ENCODE results near the gene PLS1. TPM values are rescaled to one million over a fixed set of nuclear protein-coding genes. Genes with fewer than 3 reads are reported as not detected.
"Not testable (repeated sequence)": the region's sequence is repeated elsewhere in the genome, so short reads cannot be mapped to it uniquely, and the experiment has no call there.

Gene PLS1
- total RNA-seq, 1 experiment from 2014 or later, result 3.4 TPM

GRCh38 chr3:142569422-142569821 lies 26.8 kb upstream of the PLS1 start:
- not testable (repeated sequence) for H3K27me3 ChIP-seq (ENCODE audit: low read length); H4K20me1 ChIP-seq (ENCODE audit: insufficient read depth, low read depth, low read length); H3K9me3 ChIP-seq (ENCODE audit: low read length); H3K27ac ChIP-seq (ENCODE audit: low read length); H2AFZ ChIP-seq (ENCODE audit: low read length); H3K4me3 ChIP-seq (ENCODE audit: low read length); DNase-seq; H3K4me2 ChIP-seq (ENCODE audit: low read depth, low read length, poor library complexity, severe bottlenecking); H3K9me2 ChIP-seq (replicated peaks; ENCODE audit: insufficient read depth, low read length); H3K9ac ChIP-seq (ENCODE audit: low read length)
- peaks cover 32% of the 10 kb centered on the region for H3K36me3 ChIP-seq (ENCODE audit: insufficient read depth, low read length)
- peaks cover 93% of the 10 kb centered on the region for H3K79me2 ChIP-seq (ENCODE audit: low read length)
- H3K4me1 ChIP-seq (ENCODE audit: low read length), result peaks cover 14% of the 10 kb centered on the region

GRCh38 chr3:142574223-142574622 lies 22.0 kb upstream of the PLS1 start:
- H3K9me3 ChIP-seq (ENCODE audit: low read length); H3K4me2 ChIP-seq (ENCODE audit: low read depth, low read length, poor library complexity, severe bottlenecking); H3K4me3 ChIP-seq (ENCODE audit: low read length); H3K9ac ChIP-seq (ENCODE audit: low read length); H4K20me1 ChIP-seq (ENCODE audit: insufficient read depth, low read depth, low read length); DNase-seq; H2AFZ ChIP-seq (ENCODE audit: low read length); H3K27me3 ChIP-seq (ENCODE audit: low read length); H3K27ac ChIP-seq (ENCODE audit: low read length); H3K9me2 ChIP-seq (replicated peaks; ENCODE audit: insufficient read depth, low read length): not testable (repeated sequence)
- Histone ChIP-seq H3K36me3 (ENCODE audit: insufficient read depth, low read length) (peaks cover 21% of the 10 kb centered on the region), H3K4me1 (ENCODE audit: low read length) (peaks cover 47% of the 10 kb centered on the region), H3K79me2 (ENCODE audit: low read length) (peaks cover 92% of the 10 kb centered on the region)

- Histone ChIP-seq H3K4me1 (ENCODE audit: low read length) (peaks cover 51% of the 10 kb centered on the region), H3K27ac (ENCODE audit: low read length) (no peak overlapping the region), H3K9me2 (replicated peaks; ENCODE audit: insufficient read depth, low read length) (no peaks in the 10 kb centered on the region), H4K20me1 (ENCODE audit: insufficient read depth, low read depth, low read length) (no peaks in the 10 kb centered on the region; the same call in 1 of the 2 replicates), H3K27me3 (ENCODE audit: low read length) (no peaks in the 10 kb centered on the region), H3K36me3 (ENCODE audit: insufficient read depth, low read length) (peaks cover 21% of the 10 kb centered on the region), H3K4me3 (ENCODE audit: low read length) (no peak overlapping the region), H2AFZ (ENCODE audit: low read length) (no peak overlapping the region), H3K9ac (ENCODE audit: low read length) (no peak overlapping the region), H3K9me3 (ENCODE audit: low read length) (no peaks in the 10 kb centered on the region), H3K79me2 (ENCODE audit: low read length) (peaks cover 90% of the 10 kb centered on the region), H3K4me2 (ENCODE audit: low read depth, low read length, poor library complexity, severe bottlenecking) (peak overlapping the region; percentile 78)
- DNase-seq, result no peak
These were observed 21.5 kb upstream of the PLS1 start for GRCh38 chr3:142574665-142575064.

- peaks cover 69% of the 10 kb centered on the region for H3K79me2 ChIP-seq (ENCODE audit: low read length)
- peak overlapping the region; percentile 78 for H3K4me2 ChIP-seq (ENCODE audit: low read depth, low read length, poor library complexity, severe bottlenecking)
- H3K36me3 ChIP-seq (ENCODE audit: insufficient read depth, low read length), result peaks cover 21% of the 10 kb centered on the region
- H3K27ac ChIP-seq (ENCODE audit: low read length), result no peak overlapping the region
- no peaks in the 10 kb centered on the region for H3K27me3 ChIP-seq (ENCODE audit: low read length)
- H3K9me3 ChIP-seq (ENCODE audit: low read length), result no peaks in the 10 kb centered on the region
- H3K4me1 ChIP-seq (ENCODE audit: low read length), result peaks cover 42% of the 10 kb centered on the region
- H2AFZ ChIP-seq (ENCODE audit: low read length), result no peak overlapping the region
- H4K20me1 ChIP-seq (ENCODE audit: insufficient read depth, low read depth, low read length), result no peaks in the 10 kb centered on the region; the same call in 1 of the 2 replicates
- peak overlapping the region; percentile 93 for H3K9ac ChIP-seq (ENCODE audit: low read length)
- peak; percentile 46 for DNase-seq
- H3K4me3 ChIP-seq (ENCODE audit: low read length), result peak overlapping the region; percentile 91
- H3K9me2 ChIP-seq (replicated peaks; ENCODE audit: insufficient read depth, low read length), result no peaks in the 10 kb centered on the region
These were observed 19.4 kb upstream of the PLS1 start for GRCh38 chr3:142576792-142577191.

GRCh38 chr3:142577696-142578328 lies 18.4 kb upstream of the PLS1 start:
- H3K27ac ChIP-seq (ENCODE audit: low read length), result peak overlapping the region; percentile 54; the same call in 1 of the 2 replicates
- H3K4me1 ChIP-seq (ENCODE audit: low read length), result peaks cover 42% of the 10 kb centered on the region
- H2AFZ ChIP-seq (ENCODE audit: low read length), result peak overlapping the region; percentile 46; the same call in 1 of the 2 replicates
- peak overlapping the region; percentile 91 for H3K4me3 ChIP-seq (ENCODE audit: low read length)
- H3K9ac ChIP-seq (ENCODE audit: low read length), result peak overlapping the region; percentile 93
- peaks cover 21% of the 10 kb centered on the region for H3K36me3 ChIP-seq (ENCODE audit: insufficient read depth, low read length)
- peak overlapping the region; percentile 78 for H3K4me2 ChIP-seq (ENCODE audit: low read depth, low read length, poor library complexity, severe bottlenecking)
- peaks cover 61% of the 10 kb centered on the region for H3K79me2 ChIP-seq (ENCODE audit: low read length)
- no peaks in the 10 kb centered on the region for H3K27me3 ChIP-seq (ENCODE audit: low read length)
- H3K9me2 ChIP-seq (replicated peaks; ENCODE audit: insufficient read depth, low read length), result no peaks in the 10 kb centered on the region
- H3K9me3 ChIP-seq (ENCODE audit: low read length), result no peaks in the 10 kb centered on the region
- H4K20me1 ChIP-seq (ENCODE audit: insufficient read depth, low read depth, low read length), result no peaks in the 10 kb centered on the region; the same call in 1 of the 2 replicates
- peak; percentile 63 for DNase-seq

GRCh38 chr3:142578329-142579223 lies 17.6 kb upstream of the PLS1 start, which contains the start of gene ATR:
ATR (minus strand) TSS chr3:142578733; CDS start chr3:142578704, 29 bp downstream.
- peak within 1 kb of the TSS; percentile 91 for H3K4me3 ChIP-seq (ENCODE audit: low read length)
- no peaks in the 10 kb centered on the region for H3K9me2 ChIP-seq (replicated peaks; ENCODE audit: insufficient read depth, low read length)
- peak within 1 kb of the TSS; percentile 88; the same call in 1 of the 2 replicates for H2AFZ ChIP-seq (ENCODE audit: low read length)
- peaks cover 53% of the 10 kb centered on the region for H3K79me2 ChIP-seq (ENCODE audit: low read length)
- no peaks in the 10 kb centered on the region for H3K9me3 ChIP-seq (ENCODE audit: low read length)
- peak within 1 kb of the TSS; percentile 94 for H3K4me2 ChIP-seq (ENCODE audit: low read depth, low read length, poor library complexity, severe bottlenecking)
- peaks cover 42% of the 10 kb centered on the region for H3K4me1 ChIP-seq (ENCODE audit: low read length)
- H4K20me1 ChIP-seq (ENCODE audit: insufficient read depth, low read depth, low read length), result no peaks in the 10 kb centered on the region; the same call in 1 of the 2 replicates
- H3K36me3 ChIP-seq (ENCODE audit: insufficient read depth, low read length), result peaks cover 18% of the 10 kb centered on the region
- H3K27ac ChIP-seq (ENCODE audit: low read length), result peak within 1 kb of the TSS; percentile 89
- H3K9ac ChIP-seq (ENCODE audit: low read length), result peak within 1 kb of the TSS; percentile 93
- H3K27me3 ChIP-seq (ENCODE audit: low read length), result no peaks in the 10 kb centered on the region
- DNase-seq, result peak; percentile 98

GRCh38 chr3:142580061-142580423 lies 16.2 kb upstream of the PLS1 start:
- Histone ChIP-seq H3K9me2 (replicated peaks; ENCODE audit: insufficient read depth, low read length) (no peaks in the 10 kb centered on the region), H3K27me3 (ENCODE audit: low read length) (no peaks in the 10 kb centered on the region), H3K79me2 (ENCODE audit: low read length) (peaks cover 38% of the 10 kb centered on the region), H3K4me3 (ENCODE audit: low read length) (no peak overlapping the region), H3K9me3 (ENCODE audit: low read length) (no peaks in the 10 kb centered on the region), H3K4me1 (ENCODE audit: low read length) (peaks cover 35% of the 10 kb centered on the region), H2AFZ (ENCODE audit: low read length) (no peak overlapping the region), H3K36me3 (ENCODE audit: insufficient read depth, low read length) (peaks cover 9% of the 10 kb centered on the region), H3K27ac (ENCODE audit: low read length) (no peak overlapping the region), H3K9ac (ENCODE audit: low read length) (no peak overlapping the region), H3K4me2 (ENCODE audit: low read depth, low read length, poor library complexity, severe bottlenecking) (peak overlapping the region; percentile 94), H4K20me1 (ENCODE audit: insufficient read depth, low read depth, low read length) (no peaks in the 10 kb centered on the region; the same call in 1 of the 2 replicates)
- no peak for DNase-seq

- not testable (repeated sequence) for H3K27me3 ChIP-seq (ENCODE audit: low read length); H2AFZ ChIP-seq (ENCODE audit: low read length)
These were observed 15.1 kb upstream of the PLS1 start for GRCh38 chr3:142581070-142581469.

More at GRCh38 chr3:142581070-142581469, 15.1 kb upstream of the PLS1 start:
- H3K9me3 ChIP-seq (ENCODE audit: low read length); H3K4me3 ChIP-seq (ENCODE audit: low read length); DNase-seq; H3K9ac ChIP-seq (ENCODE audit: low read length); H4K20me1 ChIP-seq (ENCODE audit: insufficient read depth, low read depth, low read length); H3K36me3 ChIP-seq (ENCODE audit: insufficient read depth, low read length); H3K27ac ChIP-seq (ENCODE audit: low read length); H3K9me2 ChIP-seq (replicated peaks; ENCODE audit: insufficient read depth, low read length); H3K4me2 ChIP-seq (ENCODE audit: low read depth, low read length, poor library complexity, severe bottlenecking): not testable (repeated sequence)
- peaks cover 28% of the 10 kb centered on the region for H3K79me2 ChIP-seq (ENCODE audit: low read length)
- peaks cover 25% of the 10 kb centered on the region for H3K4me1 ChIP-seq (ENCODE audit: low read length)
